ENCODE measurements around the gene CACNA1B. TPM values are rescaled to one million over a fixed set of nuclear protein-coding genes. Genes with fewer than 3 reads are reported as not detected.

Gene CACNA1B
- total and polyA plus RNA-seq, 2 donors (not counting 1 experiment from before 2014, with no cell fraction given), result 0.01 to 0.17 TPM

- Histone ChIP-seq H3K27me3 (ENCODE audit: control insufficient read depth, insufficient read depth, low read length) (no peaks in the 10 kb centered on the region), H3K4me1 (ENCODE audit: control insufficient read depth, extremely low read depth, insufficient read depth, low read length) (no peaks in the 10 kb centered on the region), H3K4me3 (replicated peaks in 1 of 4; ENCODE audit: control extremely low read depth in 1 of 4, insufficient read depth in 1 of 4, low read depth in 3 of 4, low read length in 4 of 4) (no peak overlapping the region), H3K4me2 (ENCODE audit: extremely low read depth, insufficient read depth, low read length) (no peak overlapping the region), H3K27ac (ENCODE audit: insufficient read depth, low read length) (no peak overlapping the region), H4K20me1 (ENCODE audit: control insufficient read depth, extremely low read depth, insufficient read depth, low read length) (no peaks in the 10 kb centered on the region), H3K36me3 (ENCODE audit: control insufficient read depth, insufficient read depth, low read length) (no peaks in the 10 kb centered on the region), H3K79me2 (ENCODE audit: control insufficient read depth, insufficient read depth, low read length) (no peaks in the 10 kb centered on the region), H3K9ac (ENCODE audit: insufficient read depth, low read length) (no peak overlapping the region), H3K9me3 (ENCODE audit: control insufficient read depth, insufficient read depth, low read depth, low read length) (no peaks in the 10 kb centered on the region), H2AFZ (ENCODE audit: low read length) (no peak overlapping the region)
- no peak for TF ChIP-seq EZH2 (IDR thresholded peaks at IDR 0.05; ENCODE audit: low read length, missing control alignments)
- no peak for TF ChIP-seq CTCF (conservative IDR thresholded peaks at IDR 0.05 in 1 of 2, IDR thresholded peaks at IDR 0.05 in 1 of 2; ENCODE audit: low read depth in 1 of 2, low read length in 2 of 2)
- DNase-seq (ENCODE audit: low read depth in 2 of 2), result no peak
Measured at GRCh38 chr9:138057726-138058125, 180.1 kb downstream of the CACNA1B start.

GRCh38 chr9:138058181-138058580 lies 180.6 kb downstream of the CACNA1B start:
- no peaks in the 10 kb centered on the region for H3K9me3 ChIP-seq (ENCODE audit: control insufficient read depth, insufficient read depth, low read depth, low read length)
- DNase-seq (ENCODE audit: low read depth in 2 of 2), result no peak
- H2AFZ ChIP-seq (ENCODE audit: low read length), result no peak overlapping the region
- no peak overlapping the region for H3K9ac ChIP-seq (ENCODE audit: insufficient read depth, low read length)
- H3K27ac ChIP-seq (ENCODE audit: insufficient read depth, low read length), result no peak overlapping the region
- H4K20me1 ChIP-seq (ENCODE audit: control insufficient read depth, extremely low read depth, insufficient read depth, low read length), result no peaks in the 10 kb centered on the region
- TF ChIP-seq CTCF (conservative IDR thresholded peaks at IDR 0.05 in 1 of 2, IDR thresholded peaks at IDR 0.05 in 1 of 2; ENCODE audit: low read depth in 1 of 2, low read length in 2 of 2) (no peak), EZH2 (IDR thresholded peaks at IDR 0.05; ENCODE audit: low read length, missing control alignments) (no peak)
- no peak overlapping the region for H3K4me3 ChIP-seq (replicated peaks in 1 of 4; ENCODE audit: control extremely low read depth in 1 of 4, insufficient read depth in 1 of 4, low read depth in 3 of 4, low read length in 4 of 4)
- H3K36me3 ChIP-seq (ENCODE audit: control insufficient read depth, insufficient read depth, low read length), result no peaks in the 10 kb centered on the region
- no peak overlapping the region for H3K4me2 ChIP-seq (ENCODE audit: extremely low read depth, insufficient read depth, low read length)
- H3K79me2 ChIP-seq (ENCODE audit: control insufficient read depth, insufficient read depth, low read length), result no peaks in the 10 kb centered on the region
- H3K4me1 ChIP-seq (ENCODE audit: control insufficient read depth, extremely low read depth, insufficient read depth, low read length), result no peaks in the 10 kb centered on the region
- no peaks in the 10 kb centered on the region for H3K27me3 ChIP-seq (ENCODE audit: control insufficient read depth, insufficient read depth, low read length)

GRCh38 chr9:138059196-138059595 lies 181.6 kb downstream of the CACNA1B start:
- Histone ChIP-seq H4K20me1 (ENCODE audit: control insufficient read depth, extremely low read depth, insufficient read depth, low read length) (no peaks in the 10 kb centered on the region), H3K27ac (ENCODE audit: insufficient read depth, low read length) (no peak overlapping the region), H3K9ac (ENCODE audit: insufficient read depth, low read length) (no peak overlapping the region), H3K9me3 (ENCODE audit: control insufficient read depth, insufficient read depth, low read depth, low read length) (no peaks in the 10 kb centered on the region), H3K4me1 (ENCODE audit: control insufficient read depth, extremely low read depth, insufficient read depth, low read length) (no peaks in the 10 kb centered on the region), H3K4me2 (ENCODE audit: extremely low read depth, insufficient read depth, low read length) (no peak overlapping the region), H2AFZ (ENCODE audit: low read length) (no peak overlapping the region), H3K4me3 (replicated peaks in 1 of 4; ENCODE audit: control extremely low read depth in 1 of 4, insufficient read depth in 1 of 4, low read depth in 3 of 4, low read length in 4 of 4) (no peak overlapping the region), H3K79me2 (ENCODE audit: control insufficient read depth, insufficient read depth, low read length) (no peaks in the 10 kb centered on the region), H3K36me3 (ENCODE audit: control insufficient read depth, insufficient read depth, low read length) (no peaks in the 10 kb centered on the region), H3K27me3 (ENCODE audit: control insufficient read depth, insufficient read depth, low read length) (no peaks in the 10 kb centered on the region)
- no peak for TF ChIP-seq EZH2 (IDR thresholded peaks at IDR 0.05; ENCODE audit: low read length, missing control alignments)
- no peak for TF ChIP-seq CTCF (conservative IDR thresholded peaks at IDR 0.05 in 1 of 2, IDR thresholded peaks at IDR 0.05 in 1 of 2; ENCODE audit: low read depth in 1 of 2, low read length in 2 of 2)
- no peak for DNase-seq (ENCODE audit: low read depth in 2 of 2)

Measured in fibroblast of lung (primary cell).